Measurements from ENCODE around the gene CHRM5.
"Not testable (repeated sequence)": the region's sequence is repeated elsewhere in the genome, so short reads cannot be mapped to it uniquely, and the experiment has no call there.

Gene CHRM5

GRCh38 chr15:33988384-33988783, 20.1 kb downstream of the CHRM5 start:
- DNase-seq: no peak

- no peak for DNase-seq
Observed at GRCh38 chr15:33994005-33994615, 25.8 kb downstream of the CHRM5 start.

DNA sequence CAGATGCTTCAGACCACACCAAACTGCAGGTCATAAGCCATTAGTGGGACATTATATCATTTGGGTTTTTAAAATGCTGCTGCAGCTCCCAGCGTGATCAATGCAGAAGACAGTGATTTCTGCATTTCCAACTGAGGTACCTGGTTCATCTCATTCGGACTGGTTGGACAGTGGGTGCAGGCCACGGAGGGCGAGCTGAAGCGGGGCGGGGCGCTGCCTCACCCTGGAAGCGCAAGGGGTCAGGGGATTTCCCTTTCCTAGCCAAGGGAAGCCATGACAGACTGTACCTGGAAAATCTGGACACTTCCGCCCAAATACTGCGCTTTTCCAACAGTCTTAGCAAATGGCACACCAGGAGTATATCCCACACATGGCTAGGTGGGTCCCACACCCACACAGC, 27.4 kb downstream of the CHRM5 start:
- DNase-seq: not testable (repeated sequence)

DNA sequence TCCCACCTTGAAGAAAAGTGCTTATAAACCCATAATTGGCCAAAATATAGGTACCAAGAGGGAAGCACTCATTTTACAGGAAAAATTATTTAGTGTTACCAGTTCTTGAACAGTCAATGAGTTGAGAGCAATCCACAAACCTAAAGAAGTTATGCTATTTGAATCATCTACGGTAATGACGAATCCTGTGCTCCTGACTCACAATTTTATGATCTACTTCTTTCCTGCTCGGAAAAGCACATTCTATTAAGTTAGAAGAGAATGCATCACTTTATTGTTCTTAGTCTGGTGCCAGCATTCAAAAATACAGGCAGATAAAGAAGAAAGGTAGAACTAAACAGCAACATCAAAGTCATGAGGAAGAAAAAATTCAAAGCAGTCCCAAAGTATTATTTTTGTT, 33.2 kb downstream of the CHRM5 start:
- no peak for DNase-seq

DNA sequence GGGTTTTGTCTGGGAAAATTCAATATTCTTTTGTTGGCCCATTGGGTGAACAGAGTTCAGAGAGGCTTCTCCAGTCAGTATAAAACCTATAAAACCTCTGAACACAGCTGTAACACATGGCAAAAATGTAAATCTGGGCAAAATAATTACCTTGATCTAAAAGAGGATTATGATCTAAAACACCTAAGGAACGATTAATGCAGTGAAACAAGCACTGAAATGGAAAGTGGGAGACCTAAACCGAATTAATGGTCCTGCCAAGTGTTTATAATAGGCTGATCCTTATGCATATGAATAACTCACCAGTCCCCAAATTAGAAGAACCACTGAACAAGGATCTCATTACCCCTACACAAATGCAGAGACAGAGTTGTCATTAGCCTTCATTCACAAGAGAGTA, 38.1 kb downstream of the CHRM5 start:
- no peak for DNase-seq

DNA sequence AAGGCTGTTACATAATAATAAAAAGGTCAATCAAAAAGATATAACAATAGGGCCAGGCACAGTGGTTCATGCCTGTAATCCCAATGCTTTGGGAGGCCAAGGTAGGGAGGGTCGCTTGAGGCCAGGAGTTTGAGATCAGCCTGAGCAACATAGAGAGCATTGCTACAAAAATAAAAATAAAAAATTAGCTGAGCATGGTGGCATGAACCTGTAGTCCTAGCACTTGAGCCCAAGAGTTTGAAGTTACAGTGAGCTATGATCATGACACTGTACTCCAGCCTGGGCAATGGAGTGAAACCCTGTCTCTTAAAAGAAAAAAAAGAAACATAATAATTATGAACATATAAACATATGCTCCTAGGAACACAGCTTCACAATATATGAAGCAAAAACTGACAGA, 41.4 kb downstream of the CHRM5 start:
- no peak for DNase-seq

DNA sequence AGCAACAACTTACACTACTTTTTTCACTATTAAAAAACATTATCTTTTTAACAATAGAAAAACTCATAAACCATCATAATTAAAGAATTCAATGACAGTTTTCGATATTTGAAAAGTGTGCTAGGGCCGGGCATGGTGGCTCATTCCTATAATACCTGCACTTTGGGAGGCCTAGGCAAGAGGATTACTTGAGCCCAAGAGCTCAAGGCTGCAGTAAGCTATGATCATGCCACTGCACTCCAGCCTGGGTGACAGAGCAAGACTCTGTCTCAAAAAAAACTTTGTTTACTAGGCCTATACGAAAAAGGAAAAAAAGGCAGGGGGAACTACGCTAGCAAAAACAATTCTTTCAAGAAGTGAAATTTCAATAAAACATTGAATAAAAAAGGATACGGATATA, 42.6 kb downstream of the CHRM5 start:
- no peak for DNase-seq

DNA sequence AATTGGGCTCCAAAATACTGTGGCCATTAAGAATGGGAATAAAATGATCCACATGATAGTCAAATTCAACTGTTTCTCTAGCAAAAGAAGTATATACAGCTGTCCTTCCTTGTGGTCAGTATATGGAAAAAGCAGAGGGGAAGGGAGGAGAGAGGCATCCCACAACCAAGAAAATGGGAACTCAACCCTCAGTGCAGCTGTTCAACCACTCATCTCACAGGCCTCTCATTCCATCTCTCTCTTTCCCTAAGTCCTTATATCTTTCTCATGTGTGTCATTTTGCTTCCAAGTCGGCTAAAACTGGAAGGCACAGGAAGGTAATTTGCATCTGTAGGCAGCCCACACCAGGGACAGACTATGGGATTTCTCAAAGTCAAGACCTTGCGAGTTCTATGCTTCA, 43.2 kb downstream of the CHRM5 start:
- DNase-seq: no peak

- DNase-seq: no peak
Observed at GRCh38 chr15:34012461-34013028, 44.2 kb downstream of the CHRM5 start.

- DNase-seq: no peak
Observed at GRCh38 chr15:34013746-34014145, 45.4 kb downstream of the CHRM5 start.

DNA sequence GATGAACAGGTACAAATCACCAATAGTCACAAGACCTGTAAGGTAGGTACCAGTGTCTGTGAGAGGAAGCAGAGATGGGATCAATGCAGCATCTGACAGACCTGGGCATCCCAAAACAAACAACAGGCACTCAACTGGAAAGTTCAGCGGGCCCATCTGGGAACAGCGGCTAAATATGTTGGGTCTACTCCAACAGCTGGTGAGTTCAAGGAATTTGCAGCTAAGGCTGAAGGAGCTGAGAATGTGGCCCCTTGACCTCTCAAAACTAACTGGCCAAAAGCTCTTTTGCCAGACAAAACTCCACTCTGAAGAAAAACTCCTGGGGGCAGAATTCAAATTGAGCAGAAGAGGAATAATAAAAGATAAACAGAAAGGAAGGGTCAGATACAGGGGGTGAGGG, 46.3 kb downstream of the CHRM5 start:
- no peak for DNase-seq

DNA sequence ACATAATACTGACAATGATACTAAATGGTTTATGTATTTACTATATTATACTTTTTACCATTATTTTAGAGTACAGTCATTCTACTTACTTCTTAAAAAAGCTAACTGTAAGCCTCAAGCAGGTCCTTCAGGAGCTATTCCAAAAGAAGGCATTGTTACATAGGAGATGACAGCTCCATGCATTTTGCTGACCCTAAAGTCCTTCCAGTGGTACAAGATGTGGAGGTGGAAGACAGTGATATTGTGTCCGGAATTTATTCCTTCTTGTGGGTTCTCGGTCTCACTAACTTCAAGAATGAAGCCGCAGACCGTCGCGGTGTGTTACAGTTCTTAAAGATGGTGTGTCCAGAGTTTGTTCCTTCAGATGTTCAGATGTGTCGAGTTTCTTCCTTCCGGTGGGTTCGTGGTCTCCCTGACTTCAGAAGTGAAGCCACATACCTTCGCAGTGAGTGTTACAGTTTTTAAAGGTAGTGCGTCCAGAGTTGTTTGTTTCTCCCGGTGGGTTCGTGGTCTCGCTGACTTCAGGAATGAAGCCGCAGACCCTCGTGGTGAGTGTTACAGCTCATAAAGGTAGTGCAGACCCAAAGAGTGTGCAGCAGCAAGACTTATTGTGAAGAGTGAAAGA, 49.8 kb downstream of the CHRM5 start:
- peak; percentile 33 for DNase-seq

DNA sequence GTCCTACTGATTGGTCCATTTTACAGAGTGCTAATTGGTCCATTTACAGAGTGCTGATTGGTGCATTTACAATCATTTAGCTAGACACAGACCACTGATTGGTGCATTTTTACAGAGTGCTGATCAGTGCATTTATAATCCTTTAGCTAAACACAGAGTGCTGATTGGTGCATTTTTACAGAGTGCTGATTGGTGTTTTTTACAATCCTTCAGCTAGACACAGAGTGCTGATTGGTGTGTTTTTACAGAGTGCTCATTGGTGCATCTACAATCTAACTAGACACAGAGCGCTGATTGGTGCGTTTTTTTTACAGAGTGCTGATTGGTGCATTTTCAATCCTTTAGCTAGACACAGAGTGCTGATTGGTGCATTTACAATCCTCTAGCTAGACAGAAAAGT, 50.4 kb downstream of the CHRM5 start:
- not testable (repeated sequence) for DNase-seq

- DNase-seq: no peak
Observed at GRCh38 chr15:34019369-34019990, 51.2 kb downstream of the CHRM5 start.

DNA sequence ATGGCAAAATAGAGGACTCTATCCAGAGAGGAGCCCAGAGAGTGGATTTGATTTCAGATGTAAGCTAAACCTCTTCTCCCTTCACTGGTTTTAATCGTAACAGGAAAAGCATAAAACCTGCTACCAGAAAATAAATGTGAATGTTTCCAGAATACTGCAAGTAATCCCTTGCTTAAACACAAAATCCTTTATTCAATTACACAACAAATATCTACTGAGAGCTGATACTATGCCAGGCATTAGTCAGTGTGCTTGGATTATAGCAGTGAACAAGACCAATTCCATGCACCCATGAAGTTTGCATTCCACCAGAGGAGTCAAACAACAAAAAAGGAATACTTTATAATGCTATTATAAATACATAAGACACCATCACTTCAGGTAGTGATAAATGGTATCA, 55.6 kb downstream of the CHRM5 start:
- no peak for DNase-seq

DNA sequence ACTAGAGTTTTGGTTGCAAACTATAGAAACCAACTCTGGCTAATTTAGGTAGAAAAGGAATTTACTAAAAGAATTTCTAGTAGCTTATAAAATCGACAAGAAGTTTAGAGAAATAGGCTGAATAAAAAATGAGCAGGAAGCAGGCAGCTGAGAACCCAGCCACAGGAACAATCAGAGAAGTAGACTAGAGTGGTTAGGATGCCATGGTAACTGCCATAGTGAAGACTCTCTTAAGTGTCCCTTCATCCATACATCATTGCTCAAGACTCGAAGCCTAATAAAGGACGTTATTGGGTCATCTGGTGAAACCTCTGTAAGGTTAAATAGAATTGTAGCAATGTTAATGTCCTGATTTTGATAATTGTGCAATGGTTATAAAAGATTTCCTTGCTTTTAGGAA, 57.0 kb downstream of the CHRM5 start:
- DNase-seq: no peak

GRCh38 chr15:34027606-34028005, 59.3 kb downstream of the CHRM5 start:
- DNase-seq: no peak

DNA sequence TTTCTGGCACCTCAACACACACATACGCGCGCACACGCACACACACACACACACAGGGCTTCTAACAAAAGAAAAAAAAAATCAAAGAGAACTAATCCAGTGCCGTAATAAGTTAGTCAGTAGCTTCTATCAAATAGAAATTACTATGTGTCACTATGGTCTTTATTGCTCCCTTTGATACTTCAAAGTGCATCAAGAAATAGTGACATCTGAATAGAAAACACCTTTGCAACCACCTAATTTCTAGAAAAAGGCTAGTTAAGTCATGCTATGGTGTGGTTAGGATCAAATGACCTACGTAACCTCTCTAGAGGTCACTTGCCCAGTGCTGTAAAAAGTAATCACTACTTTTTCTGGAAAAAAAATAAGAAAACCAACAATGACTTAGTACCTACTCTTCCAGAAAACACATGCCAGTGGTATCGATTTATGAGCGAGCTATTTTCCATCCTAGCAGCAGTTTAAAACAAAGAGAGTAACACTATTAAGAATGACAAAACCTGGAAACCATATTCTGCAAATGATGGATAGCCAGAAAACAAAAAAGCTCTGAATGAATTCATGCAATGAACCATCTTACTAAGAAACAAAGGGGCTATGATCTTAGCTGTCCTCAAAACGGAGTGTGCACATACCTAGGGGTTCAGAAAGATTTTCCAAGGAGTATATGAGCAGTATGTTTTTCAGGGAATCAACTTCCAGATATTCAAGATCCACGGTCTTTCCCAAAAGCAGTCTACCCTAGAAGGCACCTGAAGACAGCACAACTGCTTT, 63.9 kb downstream of the CHRM5 start:
- DNase-seq: no peak

- DNase-seq: peak; percentile 73
Observed at GRCh38 chr15:34038023-34038870, 70.0 kb downstream of the CHRM5 start.

- DNase-seq: peak; percentile 74
Observed at GRCh38 chr15:34038871-34039789, 70.8 kb downstream of the CHRM5 start, which contains the start of gene AVEN. TSS of gene AVEN (minus strand) at chr15:34039204. CDS start at chr15:34039046, 158 bp downstream.

DNA sequence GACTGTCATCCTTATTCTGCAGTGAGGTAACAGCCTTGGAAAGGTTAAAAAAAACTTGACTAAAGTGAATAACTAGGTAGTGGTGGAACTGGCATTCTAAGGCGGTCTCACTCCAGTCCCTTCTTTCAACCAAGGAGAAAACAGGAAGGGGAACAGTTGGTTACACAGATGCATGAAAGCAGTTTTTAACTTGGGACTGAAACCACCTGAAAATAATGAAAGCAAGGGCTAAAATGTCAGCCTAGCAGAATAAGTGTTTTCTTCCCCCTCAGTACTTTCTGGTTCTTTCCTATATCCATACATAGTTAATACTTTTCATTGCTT, 71.5 kb downstream of the CHRM5 start:
- DNase-seq: no peak
